IMR-90 (cell line): ENCODE results near the gene CLCA2. TPM values are rescaled to one million over a fixed set of nuclear protein-coding genes. Genes with fewer than 3 reads are reported as not detected.

Experiments used
- ATAC-seq: fragments of 200-7000 bp; cut with Tn5 transposase; 2 replicates; pipeline ENCODE4 v1.9.1; 2020; ENCODE audit warnings: low read depth, mild to moderate bottlenecking, moderate library complexity
- BruUV-seq: library from RNA; stranded (reverse); fragments of 400-500 nt; replicated peaks from 2 replicates; lab custom pipeline; 2021; lab: Mats Ljungman, UMichigan
- CTCF ChIA-PET: fragments of 300-600 bp; formaldehyde crosslinking; extraction: SDS; loops from one replicate; lab custom pipeline; 2021; ENCODE audit warnings: antibody characterized with exemption; lab: Yijun Ruan, JAX
- POLR2A ChIA-PET: fragments of 300-600 bp; sonication (Branson Sonifier 250); formaldehyde crosslinking; loops from one replicate; lab custom pipeline; 2022; ENCODE audit warnings: antibody characterized with exemption; ENCODE audit not compliant: unreplicated experiment; lab: Charles Lee
- DNase-seq: peaks from one replicate; pipeline ENCODE4 v3.0.0; 2013
- H2AFZ ChIP-seq: replicated peaks from 2 replicates; pipeline ENCODE3; 2013; ENCODE audit warnings: low read length, mild to moderate bottlenecking; ENCODE audit not compliant: poor library complexity
- H2AK5ac ChIP-seq: 2 replicates; pipeline ENCODE4 v1.6.1; 2013; ENCODE audit warnings: low read depth, low read length, inconsistent platforms
- H2AK9ac ChIP-seq: replicated peaks from 2 replicates; pipeline ENCODE3; 2013; ENCODE audit warnings: mild to moderate bottlenecking, low read depth, low read length, moderate library complexity; ENCODE audit not compliant: poor library complexity
- H2BK120ac ChIP-seq: 2 replicates; pipeline ENCODE4 v1.6.1; 2013; ENCODE audit warnings: low read depth, low read length, inconsistent platforms
- H2BK15ac ChIP-seq: 3 replicates; pipeline ENCODE4 v1.6.1; 2013; ENCODE audit warnings: low read depth, low read length, inconsistent platforms
- H2BK20ac ChIP-seq: 2 replicates; pipeline ENCODE4 v1.6.1; 2013; ENCODE audit warnings: low read depth, mild to moderate bottlenecking, inconsistent platforms, low read length, moderate library complexity
- H2BK5ac ChIP-seq: 2 replicates; pipeline ENCODE4 v1.6.1; 2013; ENCODE audit warnings: mild to moderate bottlenecking, low read depth, low read length, inconsistent platforms; ENCODE audit not compliant: poor library complexity, severe bottlenecking
- H3K14ac ChIP-seq: replicated peaks from 2 replicates; pipeline ENCODE4 v1.6.1; 2013; ENCODE audit warnings: low read depth, low read length, inconsistent platforms
- H3K18ac ChIP-seq: 2 replicates; pipeline ENCODE4 v1.6.1; 2013; ENCODE audit warnings: low read depth, low read length, control low read depth
- H3K23ac ChIP-seq: 2 replicates; pipeline ENCODE4 v1.6.1; 2013; ENCODE audit warnings: low read depth, low read length, inconsistent platforms
- H3K27ac ChIP-seq: 2 replicates; pipeline ENCODE4 v1.5.1; 2013; ENCODE audit warnings: mild to moderate bottlenecking, control low read depth, low read length; ENCODE audit not compliant: insufficient read depth
- H3K27me3 ChIP-seq: 2 replicates; pipeline ENCODE4 v1.6.1; 2013; ENCODE audit warnings: low read length; ENCODE audit not compliant: control insufficient read depth, insufficient read depth
- H3K36me3 ChIP-seq: 2 replicates; pipeline ENCODE4 v1.6.1; 2013; ENCODE audit warnings: low read length, mixed read lengths; ENCODE audit not compliant: control insufficient read depth, insufficient read depth
- H3K4ac ChIP-seq: 2 replicates; pipeline ENCODE4 v1.6.1; 2013; ENCODE audit warnings: low read depth, low read length, inconsistent platforms
- H3K4me1 ChIP-seq: 2 replicates; pipeline ENCODE4 v1.6.1; 2013; ENCODE audit warnings: low read length, mixed read lengths; ENCODE audit not compliant: control insufficient read depth, insufficient read depth
- H3K4me2 ChIP-seq: 2 replicates; pipeline ENCODE4 v1.6.1; 2013; ENCODE audit warnings: low read depth, mild to moderate bottlenecking, control low read depth, low read length, moderate library complexity
- H3K4me3 ChIP-seq: 2 replicates; pipeline ENCODE4 v1.5.1; 2013; ENCODE audit warnings: low read depth, mild to moderate bottlenecking, control low read depth, low read length, moderate library complexity; ENCODE audit not compliant: insufficient read depth
- H3K56ac ChIP-seq: 2 replicates; pipeline ENCODE4 v1.6.1; 2013; ENCODE audit warnings: low read length, inconsistent platforms; ENCODE audit not compliant: insufficient read depth; ENCODE audit errors: extremely low read depth
- H3K79me1 ChIP-seq, 2 experiments: 2 replicates each; pipeline ENCODE4 v1.6.1; 2013; ENCODE audit warnings: low read length in 2 of 2, inconsistent platforms in 1 of 2, low read depth in 1 of 2
- H3K9ac ChIP-seq: 2 replicates; pipeline ENCODE4 v1.6.1; 2013; ENCODE audit warnings: low read depth, low read length, control low read depth
- H3K9me1 ChIP-seq: 2 replicates; pipeline ENCODE4 v1.6.1; 2013; ENCODE audit warnings: low read length, inconsistent platforms; ENCODE audit not compliant: insufficient read depth
- H3K9me3 ChIP-seq: 2 replicates; pipeline ENCODE4 v1.6.1; 2013; ENCODE audit warnings: low read length; ENCODE audit not compliant: control insufficient read depth, insufficient read depth
- H4K20me1 ChIP-seq: 2 replicates; pipeline ENCODE4 v1.6.1; 2013; ENCODE audit warnings: low read length, inconsistent platforms; ENCODE audit not compliant: insufficient read depth
- H4K5ac ChIP-seq: 2 replicates; pipeline ENCODE4 v1.6.1; 2013; ENCODE audit warnings: mild to moderate bottlenecking, low read depth, low read length, control low read depth
- H4K8ac ChIP-seq, 2 experiments: 2 replicates each; pipeline ENCODE4 v1.6.1; 2013; ENCODE audit warnings: low read depth in 2 of 2, low read length in 2 of 2, control low read depth in 1 of 2, inconsistent platforms in 1 of 2
- H4K91ac ChIP-seq: 2 replicates; pipeline ENCODE4 v1.6.1; 2013; ENCODE audit warnings: low read depth, low read length, inconsistent platforms; ENCODE audit not compliant: insufficient read depth
- CEBPB ChIP-seq: IDR thresholded peaks from 2 replicates; pipeline ENCODE4 v1.6.1; 2012; ENCODE audit warnings: low read depth, low read length, improper control_type of control experiment
- CHD1 ChIP-seq: IDR thresholded peaks from 2 replicates; pipeline ENCODE4 v1.6.1; 2012; ENCODE audit warnings: low read depth, low read length, improper control_type of control experiment
- CTCF ChIP-seq: conservative IDR thresholded peaks from 2 replicates; pipeline ENCODE4 v1.5.1; 2012; ENCODE audit warnings: mild to moderate bottlenecking, low read depth, low read length, improper control_type of control experiment
- ELK1 ChIP-seq: fragments of 150-350 bp; IDR thresholded peaks from 2 replicates; pipeline ENCODE4 v1.6.1; 2016; ENCODE audit warnings: low read depth, mild to moderate bottlenecking, low read length, moderate library complexity, borderline replicate concordance
- FOS ChIP-seq: fragments of 150-350 bp; IDR thresholded peaks from 2 replicates; pipeline ENCODE4 v1.6.1; 2016; ENCODE audit warnings: low read depth, low read length
- MAFK ChIP-seq: IDR thresholded peaks from 2 replicates; pipeline ENCODE4 v1.6.1; 2012; ENCODE audit warnings: low read depth, low read length, improper control_type of control experiment
- MAZ ChIP-seq: IDR thresholded peaks from 2 replicates; pipeline ENCODE4 v1.6.1; 2012; ENCODE audit warnings: low read depth, mild to moderate bottlenecking, low read length, improper control_type of control experiment, moderate library complexity, borderline replicate concordance
- MXI1 ChIP-seq: IDR thresholded peaks from 2 replicates; pipeline ENCODE4 v1.6.1; 2012; ENCODE audit warnings: low read depth, mild to moderate bottlenecking, low read length, moderate library complexity, borderline replicate concordance
- NFE2L2 ChIP-seq: fragments of 150-350 bp; IDR thresholded peaks from 2 replicates; pipeline ENCODE4 v1.6.1; 2016; ENCODE audit warnings: low read depth, mild to moderate bottlenecking, low read length
- POLR2A ChIP-seq: IDR thresholded peaks from 2 replicates; pipeline ENCODE4 v1.6.1; 2012; ENCODE audit warnings: mild to moderate bottlenecking, low read depth, low read length
- RAD21 ChIP-seq: IDR thresholded peaks from 2 replicates; pipeline ENCODE4 v1.6.1; 2012; ENCODE audit warnings: low read length, improper control_type of control experiment
- RCOR1 ChIP-seq: IDR thresholded peaks from 2 replicates; pipeline ENCODE4 v1.6.1; 2012; ENCODE audit warnings: mild to moderate bottlenecking, low read length, improper control_type of control experiment; ENCODE audit not compliant: insufficient replicate concordance
- RFX5 ChIP-seq: IDR thresholded peaks from 2 replicates; pipeline ENCODE4 v1.8.0; 2012; ENCODE audit warnings: low read depth, mild to moderate bottlenecking, low read length, moderate library complexity
- SMC3 ChIP-seq: fragments of 150-350 bp; IDR thresholded peaks from 2 replicates; pipeline ENCODE4 v1.6.1; 2016; ENCODE audit warnings: low read depth, mild to moderate bottlenecking, antibody characterized with exemption, low read length, moderate library complexity
- USF2 ChIP-seq: fragments of 150-350 bp; IDR thresholded peaks from 2 replicates; pipeline ENCODE4 v1.6.1; 2017; ENCODE audit warnings: mild to moderate bottlenecking, antibody characterized with exemption, low read length, low read depth
- WGBS, 2 experiments: methylation state at CpG; one replicate each; pipeline versions ENCODE4 v1.1.5 to v1.1.7; 2013; ENCODE audit warnings: missing lambda C conversion rate in 2 of 2; ENCODE audit not compliant: insufficient read length in 1 of 2; ENCODE audit errors: extremely low coverage in 2 of 2; 5-methylcytosine and 5-hydroxymethylcytosine counted together
- dilution Hi-C: fragments of 300-500 bp; cut with HindIII; formaldehyde crosslinking; loops from one replicate; pipeline ENCODE4 v1.14.3; 2018; ENCODE audit warnings: low sequenced_read_pairs; ENCODE audit not compliant: unreplicated experiment
- in situ Hi-C: fragments of 300-500 bp; cut with MboI; formaldehyde crosslinking; loops from 3 replicates; pipeline ENCODE4 v1.14.3; 2019; ENCODE audit warnings: low sequenced_read_pairs, inconsistent platforms, mixed read lengths
- intact Hi-C: fragments of 100-400 bp; cut with micrococcal nuclease; formaldehyde crosslinking; loops from 2 replicates; pipeline ENCODE4 v1.10.0; 2022
- polyA plus RNA-seq, 3 experiments: library from polyadenylated mRNA; depleted of rRNA; stranded (reverse); fragments of >200 nt; gene quantifications; 2 replicates each; pipeline ENCODE4 v1.2.3, GENCODE V29; 2012; ENCODE audit warnings: low replicate concordance in 1 of 3
- total RNA-seq: library from RNA; depleted of rRNA; stranded (reverse); fragments of >200 nt; gene quantifications from 2 replicates; pipeline ENCODE4 v1.2.3, GENCODE V29; 2012

CLCA2 gene
- total and polyA plus RNA-seq, 2 of the 4 experiments (the other 2 are of a cell fraction) = 0.09 to 0.18 TPM

- no peaks in the 10 kb centered on the region for H3K79me1 ChIP-seq
- intact Hi-C loops (no loop called here), dilution Hi-C loops (no loop called here), in situ Hi-C loops (loop anchor here (25.0 kb wide), 1 partner anchor 589 kb away; no protein-coding TSS in a partner anchor)
- H3K9ac ChIP-seq = no peak overlapping the region
- no peak overlapping the region for H2AFZ ChIP-seq
- no peaks in the 10 kb centered on the region for H4K20me1 ChIP-seq
- H2AK5ac ChIP-seq = no peak overlapping the region
- H2BK15ac ChIP-seq = no peak overlapping the region
- no peak for DNase-seq
- no peak overlapping the region for H3K18ac ChIP-seq
- H3K4me2 ChIP-seq = no peak overlapping the region
- no peak overlapping the region for H2BK5ac ChIP-seq
- H3K27ac ChIP-seq = no peak overlapping the region
- ChIA-PET POLR2A (no interaction called here), CTCF (no interaction called here)
- no peak overlapping the region for H4K8ac ChIP-seq
- H4K5ac ChIP-seq = no peak overlapping the region
- no peak overlapping the region for H3K4me3 ChIP-seq
- H3K9me1 ChIP-seq = no peaks in the 10 kb centered on the region
- TF ChIP-seq MXI1 (no peak), CEBPB (no peak), ELK1 (no peak), CTCF (no peak), MAFK (no peak), CHD1 (no peak), RFX5 (no peak), USF2 (no peak), NFE2L2 (no peak), FOS (no peak), SMC3 (no peak), RCOR1 (no peak), MAZ (no peak), POLR2A (no peak), RAD21 (no peak)
- no peaks in the 10 kb centered on the region for H3K9me3 ChIP-seq
- H3K14ac ChIP-seq = no peak overlapping the region
- ATAC-seq = no peak
- no peaks in the 10 kb centered on the region for H3K36me3 ChIP-seq
- no peaks in the 10 kb centered on the region for H3K4me1 ChIP-seq
- H3K56ac ChIP-seq = no peak overlapping the region
- H3K23ac ChIP-seq = no peak overlapping the region
- peaks cover 15% of the 10 kb centered on the region for H3K27me3 ChIP-seq
- WGBS, 2 experiments = no CpG with 5 or more reads among the region's 3 CpGs
- no peak overlapping the region for H4K91ac ChIP-seq
- H2AK9ac ChIP-seq = no peak overlapping the region
- H2BK20ac ChIP-seq = no peak overlapping the region
- H2BK120ac ChIP-seq = no peak overlapping the region
- H3K4ac ChIP-seq = no peak overlapping the region
- BruUV-seq = no TSS peak
These were observed 74.3 kb downstream of the CLCA2 start for GRCh38 chr1:86498281-86498680.
